ENCODE data around the gene LOXHD1.

DNA sequence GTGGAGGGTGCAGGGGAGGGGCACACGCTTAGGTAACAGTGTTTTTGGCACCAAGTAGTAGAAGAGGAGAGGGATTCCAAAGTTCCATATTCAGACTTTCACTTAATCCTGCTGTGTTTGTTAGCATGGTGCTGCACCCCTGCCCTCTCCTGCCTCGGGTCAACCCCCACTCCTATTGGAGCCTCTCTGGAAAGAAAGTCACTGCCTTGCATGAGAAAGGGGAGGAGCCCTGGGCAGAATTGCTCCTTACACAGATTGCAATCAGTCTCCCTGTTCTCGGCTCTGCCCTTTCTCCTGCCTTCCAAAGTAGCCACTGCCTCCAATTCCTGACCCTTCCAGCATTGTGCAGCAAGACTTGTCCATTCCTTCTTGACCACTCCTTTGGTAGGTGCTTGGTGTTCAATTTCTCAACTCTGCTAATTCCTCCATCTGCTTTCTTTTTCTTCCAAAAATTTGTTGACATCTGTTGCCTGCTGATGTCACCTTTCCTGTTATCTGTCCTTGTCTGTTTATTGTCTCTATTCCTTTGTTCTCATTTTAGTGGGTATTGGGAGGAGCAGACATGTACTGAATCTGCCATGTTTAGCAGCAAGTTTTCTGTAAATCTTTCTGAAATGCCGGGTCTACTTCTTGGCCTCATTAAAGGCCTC, 225.4 kb downstream of the LOXHD1 start:
- TF ChIP-seq, protein P1, sequence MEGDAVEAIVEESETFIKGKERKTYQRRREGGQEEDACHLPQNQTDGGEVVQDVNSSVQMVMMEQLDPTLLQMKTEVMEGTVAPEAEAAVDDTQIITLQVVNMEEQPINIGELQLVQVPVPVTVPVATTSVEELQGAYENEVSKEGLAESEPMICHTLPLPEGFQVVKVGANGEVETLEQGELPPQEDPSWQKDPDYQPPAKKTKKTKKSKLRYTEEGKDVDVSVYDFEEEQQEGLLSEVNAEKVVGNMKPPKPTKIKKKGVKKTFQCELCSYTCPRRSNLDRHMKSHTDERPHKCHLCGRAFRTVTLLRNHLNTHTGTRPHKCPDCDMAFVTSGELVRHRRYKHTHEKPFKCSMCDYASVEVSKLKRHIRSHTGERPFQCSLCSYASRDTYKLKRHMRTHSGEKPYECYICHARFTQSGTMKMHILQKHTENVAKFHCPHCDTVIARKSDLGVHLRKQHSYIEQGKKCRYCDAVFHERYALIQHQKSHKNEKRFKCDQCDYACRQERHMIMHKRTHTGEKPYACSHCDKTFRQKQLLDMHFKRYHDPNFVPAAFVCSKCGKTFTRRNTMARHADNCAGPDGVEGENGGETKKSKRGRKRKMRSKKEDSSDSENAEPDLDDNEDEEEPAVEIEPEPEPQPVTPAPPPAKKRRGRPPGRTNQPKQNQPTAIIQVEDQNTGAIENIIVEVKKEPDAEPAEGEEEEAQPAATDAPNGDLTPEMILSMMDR (IDR thresholded peaks at IDR 0.05), result no peak
- TF ChIP-seq POLR2A (IDR thresholded peaks at IDR 0.05) (no peak), POLR2AphosphoS5 (IDR thresholded peaks at IDR 0.05; ENCODE audit: insufficient read depth in 1 of 2, low read depth in 1 of 2) (no peak)

All from vagina (tissue), 2 donors.